Measurements from ENCODE around the gene ANK2. TPM values are rescaled to one million over a fixed set of nuclear protein-coding genes. Genes with fewer than 3 reads are reported as not detected.

Gene ANK2
- total RNA-seq, 2 donors from 2014 or later = 21.3 to 81.6 TPM

GRCh38 chr4:113008135-113008534 is 41.3 kb upstream of the ANK2 start:
- no peaks in the 10 kb centered on the region for H3K9me3 ChIP-seq
- ATAC-seq (ENCODE audit: insufficient number of reproducible peaks, low FRiP score, low read depth) (no peak), DNase-seq (ENCODE audit: low spot score) (no peak)
- TF ChIP-seq CTCF (IDR thresholded peaks at IDR 0.05) = no peak
- no peak overlapping the region for H3K27ac ChIP-seq
- H3K27me3 ChIP-seq (replicated peaks; ENCODE audit: insufficient read depth) = no peaks in the 10 kb centered on the region
- no peaks in the 10 kb centered on the region for H3K4me1 ChIP-seq (ENCODE audit: control insufficient read depth in 1 of 2, low read depth in 2 of 2)
- H3K4me3 ChIP-seq = no peak overlapping the region
- H3K36me3 ChIP-seq = no peaks in the 10 kb centered on the region

GRCh38 chr4:113008716-113009115 is 40.7 kb upstream of the ANK2 start:
- Histone ChIP-seq H3K27ac (no peak overlapping the region), H3K27me3 (replicated peaks; ENCODE audit: insufficient read depth) (no peaks in the 10 kb centered on the region), H3K4me1 (ENCODE audit: control insufficient read depth in 1 of 2, low read depth in 2 of 2) (no peaks in the 10 kb centered on the region), H3K4me3 (no peak overlapping the region), H3K36me3 (no peaks in the 10 kb centered on the region), H3K9me3 (no peaks in the 10 kb centered on the region)
- DNase-seq (ENCODE audit: low spot score) (no peak), ATAC-seq (ENCODE audit: insufficient number of reproducible peaks, low FRiP score, low read depth) (no peak)
- no peak for TF ChIP-seq CTCF (IDR thresholded peaks at IDR 0.05)

GRCh38 chr4:113009461-113009860 is 40.0 kb upstream of the ANK2 start:
- ATAC-seq (ENCODE audit: insufficient number of reproducible peaks, low FRiP score, low read depth) (no peak), DNase-seq (ENCODE audit: low spot score) (no peak)
- Histone ChIP-seq H3K27me3 (replicated peaks; ENCODE audit: insufficient read depth) (no peaks in the 10 kb centered on the region), H3K4me1 (ENCODE audit: control insufficient read depth in 1 of 2, low read depth in 2 of 2) (no peaks in the 10 kb centered on the region), H3K36me3 (no peaks in the 10 kb centered on the region), H3K4me3 (no peak overlapping the region), H3K27ac (no peak overlapping the region), H3K9me3 (no peaks in the 10 kb centered on the region)
- TF ChIP-seq CTCF (IDR thresholded peaks at IDR 0.05) = no peak

GRCh38 chr4:113012122-113012725 is 37.2 kb upstream of the ANK2 start:
- H3K36me3 ChIP-seq = no peaks in the 10 kb centered on the region
- no peaks in the 10 kb centered on the region for H3K4me1 ChIP-seq (ENCODE audit: control insufficient read depth in 1 of 2, low read depth in 2 of 2)
- H3K4me3 ChIP-seq = no peak overlapping the region
- no peak for TF ChIP-seq CTCF (IDR thresholded peaks at IDR 0.05)
- no peak overlapping the region for H3K27ac ChIP-seq
- no peaks in the 10 kb centered on the region for H3K9me3 ChIP-seq
- no peak for ATAC-seq (ENCODE audit: insufficient number of reproducible peaks, low FRiP score, low read depth)
- no peak for DNase-seq (ENCODE audit: low spot score)
- H3K27me3 ChIP-seq (replicated peaks; ENCODE audit: insufficient read depth) = no peaks in the 10 kb centered on the region

GRCh38 chr4:113012786-113013185 is 36.7 kb upstream of the ANK2 start:
- no peak overlapping the region for H3K4me3 ChIP-seq
- no peak for TF ChIP-seq CTCF (IDR thresholded peaks at IDR 0.05)
- ATAC-seq (ENCODE audit: insufficient number of reproducible peaks, low FRiP score, low read depth) (no peak), DNase-seq (ENCODE audit: low spot score) (no peak)
- H3K27ac ChIP-seq = no peak overlapping the region
- H3K9me3 ChIP-seq = no peaks in the 10 kb centered on the region
- no peaks in the 10 kb centered on the region for H3K27me3 ChIP-seq (replicated peaks; ENCODE audit: insufficient read depth)
- no peaks in the 10 kb centered on the region for H3K36me3 ChIP-seq
- no peaks in the 10 kb centered on the region for H3K4me1 ChIP-seq (ENCODE audit: control insufficient read depth in 1 of 2, low read depth in 2 of 2)
